GM18858 (cell line): ENCODE data around the gene ABHD12B.
"Not testable (repeated sequence)": the region's sequence is repeated elsewhere in the genome, so short reads cannot be mapped to it uniquely, and the experiment has no call there.

Experiments used
- ATAC-seq: cut with Tn5 transposase; IDR thresholded peaks from one replicate; pipeline ENCODE4 v1.9.1; 2021; ENCODE audit not compliant: unreplicated experiment

ABHD12B gene

GRCh38 chr14:50932592-50933495 lies 61.0 kb downstream of the ABHD12B start:
- no peak for ATAC-seq

DNA sequence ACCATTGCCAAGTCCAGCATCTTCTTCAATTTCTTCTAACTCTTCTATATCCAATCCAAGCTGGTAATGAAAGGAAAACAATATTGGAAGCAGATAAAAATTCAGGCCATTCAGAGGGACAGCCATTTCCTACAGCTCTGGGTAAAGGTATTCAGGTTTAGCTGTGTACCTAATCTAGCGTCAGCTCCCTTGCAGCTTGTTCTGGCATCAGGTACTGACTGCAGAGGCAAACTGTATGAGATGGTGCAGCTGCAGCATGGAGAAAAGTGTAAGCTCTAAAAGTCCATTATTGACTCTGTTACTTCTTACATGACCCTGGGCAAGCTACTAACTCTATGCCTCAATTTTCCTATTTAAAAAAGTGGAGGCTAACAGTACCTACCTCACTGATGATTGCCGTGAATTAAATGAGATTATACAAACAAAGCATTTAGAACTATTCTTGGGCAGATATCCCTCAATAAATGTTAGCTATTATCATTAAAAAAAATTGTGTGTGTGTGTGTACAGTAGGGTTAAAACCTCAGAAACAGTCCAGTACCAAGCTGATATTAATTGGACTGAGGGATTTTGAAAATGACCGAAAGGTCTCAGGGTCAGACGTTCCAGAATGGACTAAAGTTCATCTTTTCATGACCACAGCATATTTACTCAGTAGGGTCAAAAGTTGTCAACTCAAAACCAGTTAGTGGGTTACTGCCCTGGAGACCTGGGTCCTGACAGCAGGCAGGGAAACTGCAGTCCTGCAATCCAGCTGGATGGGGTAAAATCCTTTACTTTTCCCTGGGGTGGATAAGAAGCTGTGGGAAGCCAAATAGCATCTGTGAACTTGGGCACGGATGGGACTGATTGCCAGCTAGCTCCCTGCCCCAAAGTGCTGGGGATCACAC lies 63.5 kb downstream of the ABHD12B start:
- ATAC-seq: no peak

DNA sequence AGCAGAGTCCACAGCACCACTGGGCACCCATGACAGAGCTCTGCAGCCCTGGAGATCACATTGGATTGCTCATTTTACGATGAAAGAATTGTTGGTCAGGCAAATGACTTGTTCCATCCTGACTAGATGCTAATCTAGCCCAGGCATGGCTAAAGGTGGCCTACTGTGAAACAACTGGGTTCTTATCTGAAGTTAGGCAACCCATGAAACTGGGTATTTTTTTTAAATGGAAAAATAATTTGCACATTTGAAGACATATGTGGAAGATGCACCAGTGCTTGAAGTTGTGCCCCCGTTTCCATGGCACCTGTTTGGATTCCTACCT lies 64.1 kb downstream of the ABHD12B start:
- ATAC-seq: no peak

- ATAC-seq: no peak
Observed at GRCh38 chr14:50936882-50937281, 65.0 kb downstream of the ABHD12B start.

DNA sequence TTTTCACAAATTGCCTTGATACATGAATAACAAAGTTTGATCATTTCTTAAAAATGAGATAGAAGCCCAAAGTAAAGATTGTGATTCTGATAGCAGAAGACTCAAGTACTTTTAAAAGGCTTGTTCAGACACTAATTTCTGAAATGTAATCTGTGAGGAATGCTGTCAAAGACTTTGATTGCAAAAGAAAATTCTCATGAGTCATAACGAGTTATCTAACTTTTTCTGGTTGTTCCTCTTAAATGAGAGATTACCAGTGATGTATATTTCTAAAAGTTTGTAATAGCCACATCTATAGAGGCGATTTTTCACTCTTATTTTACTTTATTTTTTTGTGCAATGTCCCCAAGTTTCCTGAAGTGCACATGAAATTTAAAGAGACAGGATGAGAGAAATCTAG lies 65.5 kb downstream of the ABHD12B start:
- no peak for ATAC-seq

DNA sequence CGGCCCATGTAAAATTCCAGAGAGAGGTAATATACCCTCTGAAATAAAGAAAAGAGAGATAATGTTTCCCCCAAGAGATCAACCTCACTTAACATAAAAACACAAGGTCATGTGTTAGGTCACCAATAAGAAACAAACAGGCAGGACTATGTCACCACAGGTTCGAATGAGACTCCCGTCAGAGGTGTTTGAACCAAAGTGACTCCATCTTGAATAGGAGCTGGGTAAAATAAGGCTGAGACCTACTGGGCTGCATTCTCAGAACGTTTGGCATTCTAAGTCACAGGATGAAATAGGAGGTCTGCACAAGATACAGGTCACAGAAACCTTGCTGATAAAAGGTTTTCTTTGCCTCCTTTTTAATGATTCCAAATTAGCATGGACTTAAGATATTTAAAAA lies 65.9 kb downstream of the ABHD12B start:
- no peak for ATAC-seq

- no peak for ATAC-seq
Observed at GRCh38 chr14:50941151-50941550, 69.3 kb downstream of the ABHD12B start.

GRCh38 chr14:50941638-50942037 lies 69.8 kb downstream of the ABHD12B start:
- not testable (repeated sequence) for ATAC-seq

DNA sequence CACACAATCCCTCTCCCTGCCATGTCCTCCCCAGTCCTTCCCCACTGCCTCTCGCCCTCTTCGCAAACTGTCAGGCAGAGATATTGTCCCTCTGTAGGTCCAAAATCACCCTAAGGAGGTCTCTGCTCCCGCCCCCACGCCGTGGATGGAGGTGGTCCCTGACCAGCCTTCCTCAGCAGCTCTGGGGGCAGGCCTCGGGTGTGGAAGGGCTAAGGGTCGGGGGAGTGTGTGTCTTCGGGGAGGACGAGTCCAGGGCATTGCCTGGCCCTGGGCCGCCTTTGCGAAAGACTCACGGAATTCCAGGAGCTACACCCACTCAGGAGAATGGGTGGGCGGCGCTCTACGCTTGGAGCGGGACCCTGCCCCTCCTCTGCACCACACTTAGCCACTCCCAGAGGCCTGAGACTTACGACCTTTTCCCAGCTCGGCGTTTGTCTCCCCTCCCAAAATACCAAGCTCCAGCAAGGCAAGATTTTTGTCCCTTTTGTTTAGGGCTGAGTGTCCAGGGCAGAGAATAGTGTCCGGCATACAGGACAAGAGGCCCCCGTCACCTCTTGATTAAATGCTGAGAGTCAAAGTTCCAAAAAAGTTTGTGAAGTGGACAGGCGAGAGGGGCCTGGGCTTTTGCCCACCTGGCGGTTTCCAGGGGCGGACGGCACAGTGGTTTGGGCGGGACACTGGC lies 71.5 kb downstream of the ABHD12B start:
- ATAC-seq: no peak

GRCh38 chr14:50943943-50944646 lies 72.2 kb downstream of the ABHD12B start, which contains the start of gene PYGL:
Gene PYGL (minus strand): TSS chr14:50944483. CDS start chr14:50944403, 80 bp downstream.
- no peak for ATAC-seq

DNA sequence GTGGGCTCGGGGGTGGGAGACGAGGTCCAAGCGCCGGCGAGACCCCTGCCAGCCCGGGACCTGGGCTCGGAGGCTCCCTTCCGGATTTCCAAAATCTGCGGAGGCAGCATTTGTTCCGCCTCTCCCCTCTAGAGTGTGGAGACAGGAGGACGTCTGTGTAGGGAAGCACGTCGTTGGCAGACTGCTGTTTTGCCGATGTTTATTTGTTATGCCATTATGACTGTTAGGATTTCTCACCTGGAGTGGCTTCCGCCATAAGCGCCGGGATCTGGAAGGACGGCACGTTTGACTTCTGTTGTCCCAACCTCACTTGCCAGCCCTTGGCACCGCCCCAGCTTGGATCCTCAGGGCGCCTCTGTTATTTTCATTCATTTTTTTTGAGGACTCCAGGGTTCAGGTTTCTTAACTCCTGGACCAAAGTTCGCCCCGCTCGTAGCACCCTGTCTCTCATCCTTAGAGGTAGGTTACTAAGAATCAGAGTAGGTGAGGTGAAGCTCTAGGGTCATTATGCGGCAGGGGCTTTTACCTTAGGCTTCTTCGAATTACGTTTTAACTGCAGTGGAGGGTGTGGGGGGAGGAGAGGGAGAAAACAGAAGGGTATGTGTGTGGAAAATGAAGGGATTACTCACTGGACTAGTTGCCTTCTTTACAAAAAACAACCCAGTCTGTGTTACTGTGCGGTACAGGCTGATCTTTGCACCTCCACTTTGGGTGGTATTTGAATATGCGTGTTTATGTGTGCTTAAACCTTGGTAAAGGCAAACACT lies 73.0 kb downstream of the ABHD12B start:
- ATAC-seq: no peak

DNA sequence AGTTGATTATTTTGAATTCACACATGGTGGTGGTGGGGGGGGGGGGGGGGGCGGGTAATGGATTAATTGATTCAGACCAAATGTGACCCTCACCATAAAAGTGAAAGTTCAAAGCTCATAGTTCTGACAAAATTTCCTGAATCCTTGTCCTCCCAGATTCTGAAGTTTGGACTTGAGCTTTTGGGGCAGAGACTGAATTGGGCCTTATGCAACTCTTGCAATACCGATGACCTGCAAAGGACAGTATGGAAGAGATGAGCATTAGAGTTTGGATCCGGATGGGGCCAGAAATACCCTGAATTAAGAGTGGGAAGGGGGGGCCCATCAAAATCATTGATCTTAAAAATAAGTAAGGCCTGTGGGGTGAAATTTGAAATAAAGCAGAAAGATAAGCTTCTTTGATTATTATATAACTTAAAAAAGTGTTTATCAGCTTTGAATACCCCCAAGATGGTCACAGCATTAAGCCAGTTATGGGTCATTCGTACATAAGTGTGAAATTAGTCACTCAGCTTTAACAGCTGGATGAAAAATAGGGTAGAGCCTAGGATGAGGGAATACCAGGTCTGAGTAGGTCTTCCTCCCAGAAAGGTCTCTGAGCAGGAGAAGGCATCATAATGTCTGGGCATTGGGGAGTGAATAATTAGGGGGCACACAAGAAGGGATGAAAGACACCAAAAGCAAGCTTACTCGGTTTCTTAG lies 74.5 kb downstream of the ABHD12B start:
- ATAC-seq: no peak

DNA sequence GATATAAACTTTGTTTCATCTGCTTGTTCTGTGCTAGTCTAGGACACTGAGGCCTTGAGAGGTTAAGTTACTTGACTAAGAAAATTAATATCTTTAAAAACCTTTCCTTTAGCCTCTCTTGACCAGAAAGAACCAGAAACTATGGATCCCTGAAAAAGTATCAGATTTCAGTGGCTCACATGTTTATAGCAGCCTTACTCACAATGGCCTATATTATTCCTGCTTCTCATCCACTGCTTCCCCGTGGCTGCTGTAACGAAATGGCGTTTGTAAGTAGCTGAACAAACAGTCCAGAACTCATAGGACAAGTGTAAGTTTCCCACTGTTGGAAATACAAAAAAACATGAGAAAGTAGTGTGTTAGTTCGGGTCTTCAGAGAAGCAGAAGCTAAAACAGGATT lies 75.6 kb downstream of the ABHD12B start:
- ATAC-seq: no peak

GRCh38 chr14:50948205-50948604 lies 76.4 kb downstream of the ABHD12B start:
- ATAC-seq: no peak

DNA sequence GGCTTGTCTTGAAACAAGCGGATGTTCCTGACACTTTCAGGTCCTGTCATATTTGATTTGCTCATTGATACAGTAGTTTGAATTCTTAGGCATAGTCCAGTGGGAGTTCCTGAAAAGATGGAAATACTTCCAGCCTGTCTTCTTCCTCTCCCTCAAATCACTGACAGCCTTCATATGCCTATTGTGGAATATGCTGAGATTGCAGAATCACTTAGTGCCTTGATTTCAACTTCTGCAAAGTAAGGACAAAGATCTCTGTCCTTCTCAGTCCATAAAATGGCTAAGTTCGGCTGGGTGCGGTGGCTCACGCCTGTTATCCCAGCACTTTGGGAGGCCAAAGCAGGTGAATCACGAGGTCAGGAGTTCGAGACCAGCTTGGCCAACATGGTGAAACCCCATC lies 79.2 kb downstream of the ABHD12B start:
- no peak for ATAC-seq

DNA sequence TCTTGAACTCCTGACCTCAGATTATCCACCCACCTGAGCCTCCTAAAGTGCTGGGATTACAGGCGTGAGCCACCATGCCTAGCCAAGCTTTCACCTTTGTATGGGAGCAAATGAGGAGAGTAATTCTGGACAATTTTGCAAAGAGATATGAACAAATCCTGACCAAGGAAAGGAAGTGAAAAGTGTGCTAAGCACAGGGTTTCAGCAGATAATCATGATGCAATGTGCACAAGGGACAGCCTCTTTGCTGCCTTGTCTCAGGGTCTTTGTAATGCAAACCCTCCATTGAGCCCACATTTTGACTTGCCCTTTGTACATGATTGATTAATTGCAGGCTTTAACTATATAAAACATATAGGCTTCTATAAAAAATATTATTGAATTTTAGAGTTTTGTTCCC lies 81.6 kb downstream of the ABHD12B start:
- no peak for ATAC-seq
